ENCODE results near the gene LAPTM5.

GRCh38 chr1:30688920-30689794 lies 68.4 kb downstream of the LAPTM5 start:
- TF ChIP-seq, protein P1, sequence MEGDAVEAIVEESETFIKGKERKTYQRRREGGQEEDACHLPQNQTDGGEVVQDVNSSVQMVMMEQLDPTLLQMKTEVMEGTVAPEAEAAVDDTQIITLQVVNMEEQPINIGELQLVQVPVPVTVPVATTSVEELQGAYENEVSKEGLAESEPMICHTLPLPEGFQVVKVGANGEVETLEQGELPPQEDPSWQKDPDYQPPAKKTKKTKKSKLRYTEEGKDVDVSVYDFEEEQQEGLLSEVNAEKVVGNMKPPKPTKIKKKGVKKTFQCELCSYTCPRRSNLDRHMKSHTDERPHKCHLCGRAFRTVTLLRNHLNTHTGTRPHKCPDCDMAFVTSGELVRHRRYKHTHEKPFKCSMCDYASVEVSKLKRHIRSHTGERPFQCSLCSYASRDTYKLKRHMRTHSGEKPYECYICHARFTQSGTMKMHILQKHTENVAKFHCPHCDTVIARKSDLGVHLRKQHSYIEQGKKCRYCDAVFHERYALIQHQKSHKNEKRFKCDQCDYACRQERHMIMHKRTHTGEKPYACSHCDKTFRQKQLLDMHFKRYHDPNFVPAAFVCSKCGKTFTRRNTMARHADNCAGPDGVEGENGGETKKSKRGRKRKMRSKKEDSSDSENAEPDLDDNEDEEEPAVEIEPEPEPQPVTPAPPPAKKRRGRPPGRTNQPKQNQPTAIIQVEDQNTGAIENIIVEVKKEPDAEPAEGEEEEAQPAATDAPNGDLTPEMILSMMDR (IDR thresholded peaks at IDR 0.05): no peak
- TF ChIP-seq POLR2A (IDR thresholded peaks at IDR 0.05): no peak

Measured in vagina (tissue), 2 donors.